Dendritic cell treated with granulocyte-macrophage colony-stimulating factor and Interleukin-4, amounts not matched to agents 40 ng/mL and 50 ng/mL, for 4 days (primary cell): ENCODE measurements around the gene RGPD3.
"Not testable (repeated sequence)": the region's sequence is repeated elsewhere in the genome, so short reads cannot be mapped to it uniquely, and the experiment has no call there.

Experiments
- H3K27ac Mint-ChIP-seq: one replicate; pipeline ENCODE4 v1.8.0; 2022; ENCODE audit warnings: mild to moderate bottlenecking, mixed read lengths
- H3K27me3 Mint-ChIP-seq: one replicate; pipeline ENCODE4 v1.8.0; 2022; ENCODE audit warnings: mild to moderate bottlenecking, mixed read lengths
- H3K36me3 Mint-ChIP-seq: one replicate; pipeline ENCODE4 v1.8.0; 2022; ENCODE audit warnings: low read depth, mixed read lengths
- H3K4me1 Mint-ChIP-seq: one replicate; pipeline ENCODE4 v1.8.0; 2022; ENCODE audit warnings: low read depth, mixed read lengths
- H3K4me3 Mint-ChIP-seq: one replicate; pipeline ENCODE4 v1.8.0; 2022; ENCODE audit warnings: mild to moderate bottlenecking, moderate library complexity, mixed read lengths
- H3K9me3 Mint-ChIP-seq: one replicate; pipeline ENCODE4 v1.8.0; 2022; ENCODE audit warnings: mixed read lengths
- intact Hi-C: fragments of 100-400 bp; cut with micrococcal nuclease; formaldehyde crosslinking; loops from one replicate; pipeline ENCODE4 v1.15.0; 2022

RGPD3 gene

DNA sequence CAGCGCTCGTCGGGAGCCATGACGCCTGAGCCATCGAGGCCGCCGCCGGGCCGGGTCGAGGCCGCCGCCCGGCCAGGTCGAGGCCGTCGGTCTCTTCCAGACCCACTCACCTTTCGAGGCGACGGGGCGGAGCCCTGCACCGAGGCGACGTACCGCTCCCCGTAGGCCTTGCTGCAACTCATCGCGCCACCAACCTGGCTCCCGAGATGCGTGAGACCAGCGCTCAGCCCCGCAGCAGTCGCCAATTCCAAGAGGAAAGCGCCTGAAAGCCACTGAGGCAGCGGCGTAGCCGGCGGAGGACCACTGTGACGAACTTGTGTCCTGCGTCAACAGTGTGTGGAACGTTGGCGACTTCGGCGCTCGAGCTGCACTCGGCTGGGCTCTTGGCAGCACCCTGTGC, at the start of gene RGPD3:
RGPD3 (minus strand) TSS at position 307 of the 400 bp plus-strand sequence; CDS start at position 182, 125 bp downstream.
- intact Hi-C loops, H3K4me3 Mint-ChIP-seq: not testable (repeated sequence)

DNA sequence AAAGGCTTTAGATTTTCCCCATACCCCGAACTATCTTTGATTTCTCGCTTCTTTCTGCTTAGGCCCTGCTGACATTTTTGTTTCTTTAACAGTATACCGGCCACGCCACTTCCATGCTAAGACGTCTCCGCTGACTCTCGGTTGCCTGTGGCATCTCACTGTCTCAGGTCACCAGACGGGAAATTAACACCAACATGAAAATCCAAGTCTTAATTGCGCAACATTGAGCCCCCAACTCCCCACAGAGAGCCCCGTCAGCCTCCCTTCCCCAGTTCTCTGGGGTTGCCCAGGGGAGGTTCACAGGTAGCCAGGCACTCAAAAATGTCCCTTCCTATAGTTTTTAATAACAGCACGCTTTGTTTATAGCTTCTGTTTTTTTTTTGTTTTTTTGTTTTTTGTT, 49.1 kb upstream of the RGPD3 start:
- Mint-ChIP-seq H3K36me3 (no peaks in the 10 kb centered on the region), H3K9me3 (no peaks in the 10 kb centered on the region), H3K4me3 (no peak overlapping the region), H3K27ac (no peak overlapping the region), H3K27me3 (peaks cover 2% of the 10 kb centered on the region), H3K4me1 (peaks cover 19% of the 10 kb centered on the region)
- intact Hi-C loops, result no loop called here

More for the DNA sequence above, at the start of gene RGPD3:
- peak within 1 kb of the TSS; percentile 7 for H3K27ac Mint-ChIP-seq
- not testable (repeated sequence) for H3K36me3 Mint-ChIP-seq, H3K27me3 Mint-ChIP-seq, H3K9me3 Mint-ChIP-seq, H3K4me1 Mint-ChIP-seq

DNA sequence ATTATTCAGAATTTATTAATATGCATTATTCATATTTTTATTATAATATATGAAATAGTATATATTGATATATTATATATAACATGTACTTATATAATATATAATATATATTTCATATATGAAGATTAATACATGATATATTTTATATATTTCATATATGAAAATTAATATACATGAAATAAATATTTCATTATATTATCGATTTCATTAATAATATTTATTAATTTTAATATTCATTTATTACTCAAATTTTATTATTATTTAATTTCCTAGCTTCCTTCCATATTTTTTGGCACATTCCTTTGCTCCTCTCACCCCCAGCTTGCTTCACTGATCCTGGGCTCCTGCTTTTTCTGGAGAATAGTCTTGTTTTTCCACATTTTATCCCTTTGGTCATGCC, 48.7 kb upstream of the RGPD3 start:
- intact Hi-C loops, result no loop called here
- no peak overlapping the region for H3K4me3 Mint-ChIP-seq
- H3K9me3 Mint-ChIP-seq, result no peaks in the 10 kb centered on the region
- peaks cover 23% of the 10 kb centered on the region for H3K4me1 Mint-ChIP-seq
- H3K27ac Mint-ChIP-seq, result no peak overlapping the region
- H3K27me3 Mint-ChIP-seq, result peaks cover 2% of the 10 kb centered on the region
- H3K36me3 Mint-ChIP-seq, result no peaks in the 10 kb centered on the region

DNA sequence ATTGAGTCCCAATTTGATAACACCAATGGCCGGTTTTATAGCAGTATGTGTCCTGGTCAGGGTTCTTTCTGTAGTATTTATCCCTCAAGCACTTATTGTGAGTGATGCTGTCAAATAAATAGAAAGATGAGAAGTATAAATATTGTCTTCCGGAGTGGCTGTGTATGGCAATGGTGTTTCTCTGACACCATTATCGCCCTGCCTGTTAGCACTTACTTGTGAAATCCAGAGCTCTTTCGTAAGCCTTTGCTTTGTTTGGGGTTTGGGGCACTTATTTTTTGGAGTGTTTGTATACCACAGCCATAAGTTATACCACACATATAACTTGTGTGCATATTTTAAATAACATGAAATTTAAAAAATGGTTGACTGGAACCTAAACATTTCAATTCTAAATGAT, 48.2 kb upstream of the RGPD3 start:
- Mint-ChIP-seq H3K4me3 (no peak overlapping the region), H3K36me3 (no peaks in the 10 kb centered on the region), H3K4me1 (peaks cover 26% of the 10 kb centered on the region), H3K27ac (no peak overlapping the region), H3K9me3 (no peaks in the 10 kb centered on the region), H3K27me3 (peaks cover 2% of the 10 kb centered on the region)
- intact Hi-C loops, result no loop called here

DNA sequence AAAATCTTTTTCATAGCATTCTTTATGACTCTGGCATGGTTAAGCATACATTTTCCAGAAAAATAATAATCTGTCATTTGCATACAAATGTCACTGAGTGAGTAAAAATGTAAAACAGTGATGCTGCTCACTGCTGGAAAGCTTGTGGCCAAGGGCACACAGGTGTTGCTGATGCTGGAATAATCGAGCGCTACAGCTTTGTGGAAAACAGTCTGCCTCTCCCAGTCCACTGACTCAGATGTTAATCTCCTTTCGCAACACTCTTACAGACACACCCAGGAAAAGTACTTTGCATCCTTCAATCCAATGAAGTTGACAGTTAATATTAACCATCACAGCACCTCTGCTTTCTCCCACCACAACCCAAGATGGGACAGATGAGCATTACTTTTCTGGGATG, 46.6 kb upstream of the RGPD3 start:
- H3K27me3 Mint-ChIP-seq, H3K36me3 Mint-ChIP-seq, H3K9me3 Mint-ChIP-seq, H3K4me3 Mint-ChIP-seq, intact Hi-C loops: not testable (repeated sequence)
- Mint-ChIP-seq H3K27ac (peak overlapping the region; percentile 43), H3K4me1 (peaks cover 26% of the 10 kb centered on the region)

DNA sequence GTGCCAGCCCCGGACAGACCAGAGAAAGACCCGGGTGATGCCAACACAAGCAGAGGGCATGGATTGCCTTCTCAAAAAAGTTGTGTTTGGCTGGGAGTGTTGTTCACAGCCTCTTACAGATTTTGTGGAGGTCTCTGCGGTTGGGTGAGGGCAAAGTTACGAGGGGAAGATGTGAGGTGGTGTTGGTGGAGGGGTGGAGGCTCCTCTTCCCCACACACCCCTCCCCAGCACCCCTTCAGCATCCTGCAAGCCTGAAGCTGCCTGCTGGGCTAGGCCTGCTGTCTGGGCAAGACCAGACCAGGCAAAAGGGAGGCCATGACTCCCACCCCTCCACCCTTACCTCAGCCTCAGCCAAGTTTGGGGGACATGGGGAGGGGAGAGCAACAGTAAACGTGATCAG, 45.2 kb upstream of the RGPD3 start:
- H3K9me3 Mint-ChIP-seq, intact Hi-C loops, H3K27ac Mint-ChIP-seq, H3K27me3 Mint-ChIP-seq, H3K4me3 Mint-ChIP-seq, H3K36me3 Mint-ChIP-seq: not testable (repeated sequence)
- peaks cover 26% of the 10 kb centered on the region for H3K4me1 Mint-ChIP-seq

DNA sequence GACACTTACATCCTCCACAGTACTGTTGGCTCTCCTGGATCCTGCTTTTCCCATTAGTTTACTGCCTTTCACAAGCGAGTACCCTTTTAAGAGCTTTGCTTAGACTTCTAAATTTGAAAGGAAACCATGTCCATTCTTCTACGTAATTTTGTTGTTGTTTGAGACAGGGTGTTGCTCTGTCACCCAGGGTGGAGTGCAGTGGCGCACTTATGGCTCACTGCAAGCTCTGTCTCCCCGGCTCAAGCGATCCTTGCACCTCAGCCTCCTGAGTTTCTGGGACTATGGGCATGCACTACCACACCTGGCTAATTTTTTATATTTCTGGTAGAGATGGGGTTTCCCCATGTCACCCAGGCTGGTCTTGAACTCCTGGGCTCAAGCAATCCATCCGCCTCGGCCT, 43.7 kb upstream of the RGPD3 start:
- H3K9me3 Mint-ChIP-seq, H3K27me3 Mint-ChIP-seq, H3K36me3 Mint-ChIP-seq, intact Hi-C loops: not testable (repeated sequence)
- Mint-ChIP-seq H3K27ac (peak overlapping the region; percentile 89), H3K4me1 (peaks cover 26% of the 10 kb centered on the region), H3K4me3 (peak overlapping the region; percentile 66)

DNA sequence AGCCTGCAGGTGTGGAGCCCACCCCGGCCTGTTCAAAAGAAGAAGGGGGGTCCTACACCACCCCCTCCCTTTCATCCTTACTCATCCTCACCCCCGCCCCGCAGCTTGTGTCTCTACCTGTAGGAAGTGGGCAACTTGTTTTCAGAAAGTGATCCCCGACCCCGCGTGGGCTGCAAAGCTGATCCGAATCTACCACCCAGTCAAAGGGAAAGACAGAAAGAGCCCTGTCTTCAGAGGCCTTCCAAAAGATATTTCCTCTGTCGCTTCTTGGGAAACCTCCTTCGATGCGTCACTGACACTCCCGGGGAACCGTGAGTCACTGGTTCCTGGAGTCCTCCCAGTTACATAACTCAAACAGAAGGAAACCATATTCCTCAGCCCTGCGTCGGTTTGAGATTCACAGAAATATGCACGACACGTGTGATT, 43.3 kb upstream of the RGPD3 start:
- H3K9me3 Mint-ChIP-seq, intact Hi-C loops, H3K27me3 Mint-ChIP-seq, H3K36me3 Mint-ChIP-seq: not testable (repeated sequence)
- H3K4me3 Mint-ChIP-seq, result peak overlapping the region; percentile 40
- peak overlapping the region; percentile 89 for H3K27ac Mint-ChIP-seq
- H3K4me1 Mint-ChIP-seq, result peaks cover 26% of the 10 kb centered on the region

DNA sequence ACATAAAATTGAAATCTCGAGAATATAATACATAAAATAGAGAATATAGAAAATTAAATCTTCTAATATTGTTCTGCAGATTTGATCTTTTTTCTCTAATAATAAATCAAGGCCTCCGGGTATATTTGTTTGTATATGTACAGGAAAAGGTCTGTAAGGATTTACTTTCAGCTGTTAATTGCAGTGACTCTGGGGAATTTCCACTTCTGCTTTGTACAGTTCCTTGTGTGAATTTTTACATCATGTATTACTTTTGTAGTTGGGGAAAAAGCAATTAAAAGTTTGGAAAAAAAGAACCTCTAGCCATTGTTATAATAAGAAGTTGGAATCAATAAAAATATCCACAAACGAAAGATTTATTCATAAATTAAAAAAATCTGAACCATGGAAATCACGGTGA, 42.6 kb upstream of the RGPD3 start:
- peak overlapping the region; percentile 89 for H3K27ac Mint-ChIP-seq
- intact Hi-C loops, result not testable (repeated sequence)

DNA sequence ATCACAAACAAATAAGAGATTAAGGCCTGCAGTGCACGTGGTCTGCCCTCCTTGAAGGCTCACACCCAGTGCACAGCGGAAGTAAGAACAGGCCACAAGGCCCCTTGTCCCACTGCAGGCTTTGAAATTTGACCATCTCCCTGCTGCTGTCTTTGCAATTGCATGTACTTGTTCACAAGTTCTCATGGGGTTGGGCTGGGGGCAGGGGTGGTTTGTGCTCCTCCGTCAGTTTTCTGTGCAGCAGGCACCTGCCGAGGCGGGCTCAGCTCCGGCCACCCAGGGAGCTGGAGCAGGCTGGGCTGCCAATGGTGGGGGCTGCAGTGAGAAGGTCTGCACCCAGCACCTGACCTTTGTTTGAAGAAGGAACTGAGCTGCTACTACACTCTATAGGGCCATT, 41.2 kb upstream of the RGPD3 start:
- intact Hi-C loops, H3K9me3 Mint-ChIP-seq: not testable (repeated sequence)

More for the DNA sequence above, 42.6 kb upstream of the RGPD3 start:
- not testable (repeated sequence) for H3K36me3 Mint-ChIP-seq, H3K27me3 Mint-ChIP-seq, H3K9me3 Mint-ChIP-seq
- peaks cover 23% of the 10 kb centered on the region for H3K4me1 Mint-ChIP-seq
- peak overlapping the region; percentile 37 for H3K4me3 Mint-ChIP-seq

DNA sequence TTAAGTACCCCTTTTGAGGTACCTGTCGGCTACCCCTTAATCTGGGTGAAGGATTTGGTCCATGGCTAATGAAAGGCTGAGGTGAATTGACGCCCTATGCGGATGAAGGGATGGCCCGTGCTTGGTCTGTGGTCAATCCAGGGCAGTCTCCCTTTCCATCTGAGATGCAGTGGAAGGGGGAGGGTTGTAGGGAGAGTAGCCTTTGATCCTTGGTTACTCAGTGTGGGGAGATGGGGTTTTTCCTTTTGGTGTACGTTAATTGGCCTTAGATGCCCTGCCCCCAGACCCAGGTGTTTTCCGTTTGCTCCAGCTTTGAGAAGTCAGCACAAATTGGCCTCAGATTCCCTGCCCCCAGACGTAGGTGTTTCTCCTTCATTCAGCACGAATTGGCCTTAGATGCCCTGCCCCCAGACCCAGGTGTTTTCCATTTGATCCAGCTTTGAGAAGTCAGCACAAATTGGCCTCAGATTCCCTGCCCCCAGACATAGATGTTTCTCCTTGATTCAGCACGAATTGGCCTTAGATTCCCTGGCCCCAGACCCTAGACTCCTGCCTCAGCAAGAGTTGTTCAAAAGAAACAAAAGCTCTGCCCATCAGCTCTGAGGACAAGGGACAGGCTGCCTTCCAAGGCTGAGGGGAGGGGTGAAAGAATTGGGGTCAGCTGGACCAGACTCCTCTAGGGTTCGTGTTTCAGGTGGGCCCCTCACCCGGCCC, 40.6 kb upstream of the RGPD3 start:
- intact Hi-C loops, result not testable (repeated sequence)

More for the DNA sequence above, 41.2 kb upstream of the RGPD3 start:
- H3K27ac Mint-ChIP-seq, H3K4me3 Mint-ChIP-seq, H3K27me3 Mint-ChIP-seq, H3K36me3 Mint-ChIP-seq: not testable (repeated sequence)
- peaks cover 12% of the 10 kb centered on the region for H3K4me1 Mint-ChIP-seq

DNA sequence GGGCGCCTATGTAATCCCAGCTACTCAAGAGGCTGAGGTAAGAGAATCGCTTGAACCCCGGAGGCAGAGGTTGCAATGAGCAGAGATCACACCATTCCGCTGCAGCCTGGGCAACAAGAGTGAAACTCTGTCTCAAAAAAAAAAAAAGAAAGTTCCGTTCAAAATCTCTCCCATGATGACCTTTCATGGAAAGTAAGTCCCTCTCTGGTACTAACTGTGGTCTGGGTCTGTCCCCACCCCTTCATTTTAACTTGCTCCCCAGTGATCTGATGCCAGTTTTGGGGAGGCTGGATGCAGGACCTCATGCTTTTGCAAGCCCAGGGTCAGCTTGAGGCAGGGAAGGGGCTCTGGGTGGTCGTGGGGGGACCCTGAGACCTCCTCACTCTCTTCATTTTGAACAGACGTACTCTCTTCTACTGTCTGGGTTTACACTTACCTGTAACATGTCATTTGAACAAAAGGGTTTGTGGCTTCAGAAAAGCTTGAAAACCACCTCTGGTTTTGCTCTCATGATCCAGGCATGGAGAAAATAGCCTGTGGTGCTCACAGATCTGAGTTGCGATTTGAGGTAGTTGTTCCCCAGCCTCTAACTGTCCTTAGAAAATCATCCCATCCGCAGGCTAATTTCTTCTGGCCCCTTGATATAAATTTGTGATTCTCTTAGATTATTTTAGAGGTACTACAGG, 37.9 kb upstream of the RGPD3 start:
- intact Hi-C loops, H3K27ac Mint-ChIP-seq, H3K9me3 Mint-ChIP-seq, H3K27me3 Mint-ChIP-seq, H3K4me1 Mint-ChIP-seq, H3K4me3 Mint-ChIP-seq, H3K36me3 Mint-ChIP-seq: not testable (repeated sequence)

More for the DNA sequence above, 40.6 kb upstream of the RGPD3 start:
- not testable (repeated sequence) for H3K9me3 Mint-ChIP-seq, H3K4me3 Mint-ChIP-seq, H3K27me3 Mint-ChIP-seq, H3K36me3 Mint-ChIP-seq, H3K27ac Mint-ChIP-seq
- peaks cover 12% of the 10 kb centered on the region for H3K4me1 Mint-ChIP-seq

DNA sequence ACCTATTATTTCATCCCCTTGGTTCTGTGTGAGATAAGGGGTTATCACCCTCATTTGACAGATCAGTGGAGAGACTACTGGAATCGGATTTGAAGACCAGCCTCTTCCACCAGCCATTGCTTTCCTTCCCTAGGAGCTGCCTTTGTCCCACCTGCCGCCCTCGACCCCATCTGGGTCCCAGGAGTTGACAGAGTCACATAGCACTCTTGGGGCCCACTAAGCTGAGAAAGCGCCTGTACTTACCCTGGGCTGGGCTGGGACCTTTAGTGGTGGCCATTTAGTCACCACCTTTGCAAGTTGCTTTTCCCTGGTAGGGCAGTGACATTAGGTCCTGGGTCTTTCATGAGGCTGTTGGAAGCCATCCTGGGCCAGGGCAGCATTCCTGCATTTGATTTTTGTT, 36.6 kb upstream of the RGPD3 start:
- intact Hi-C loops, H3K4me3 Mint-ChIP-seq, H3K4me1 Mint-ChIP-seq, H3K9me3 Mint-ChIP-seq, H3K27me3 Mint-ChIP-seq, H3K36me3 Mint-ChIP-seq: not testable (repeated sequence)
- peak overlapping the region; percentile 48 for H3K27ac Mint-ChIP-seq

DNA sequence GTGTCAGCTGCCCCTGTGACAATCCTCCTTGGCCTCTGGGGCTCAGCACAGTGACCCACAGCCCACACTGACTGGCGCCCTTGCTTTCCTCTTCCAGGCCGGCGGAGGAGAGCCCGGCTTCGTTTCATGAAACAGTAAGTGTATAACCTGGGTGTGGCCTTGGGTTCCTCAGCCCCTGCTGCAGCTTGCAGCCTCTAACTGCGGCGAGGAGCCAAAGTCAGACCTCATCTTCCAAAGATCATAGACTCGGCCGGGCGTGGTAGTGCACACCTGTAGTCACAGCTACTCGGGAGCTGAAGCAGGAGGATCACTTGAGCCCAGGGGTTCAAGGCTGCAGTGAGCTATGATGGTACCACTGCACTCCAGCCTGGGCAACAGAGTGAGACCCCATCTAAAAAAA, 36.0 kb upstream of the RGPD3 start:
- H3K27me3 Mint-ChIP-seq, H3K27ac Mint-ChIP-seq, H3K9me3 Mint-ChIP-seq, H3K4me1 Mint-ChIP-seq, H3K4me3 Mint-ChIP-seq, intact Hi-C loops, H3K36me3 Mint-ChIP-seq: not testable (repeated sequence)

DNA sequence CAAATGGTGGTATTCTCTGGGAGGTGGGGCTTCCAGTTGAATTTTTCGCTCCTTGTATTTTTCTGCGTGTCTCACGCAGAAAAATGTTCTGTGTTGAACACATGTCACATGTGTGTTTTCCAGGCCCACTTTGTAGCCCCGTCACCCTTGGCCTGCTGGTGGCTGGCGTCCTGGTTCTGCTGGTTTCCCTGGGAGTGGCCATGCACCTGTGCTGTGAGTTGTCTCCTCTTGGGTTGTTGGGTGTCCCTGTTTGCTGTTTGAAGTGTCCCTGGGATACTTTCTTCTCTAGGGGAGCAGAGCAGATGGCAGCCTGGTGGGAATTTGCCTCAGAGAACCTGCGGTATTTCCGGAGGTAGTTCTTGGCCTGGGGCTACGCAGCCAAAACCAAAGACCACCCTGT, 34.1 kb upstream of the RGPD3 start:
- H3K27me3 Mint-ChIP-seq, H3K4me3 Mint-ChIP-seq, H3K9me3 Mint-ChIP-seq, H3K27ac Mint-ChIP-seq, intact Hi-C loops, H3K4me1 Mint-ChIP-seq, H3K36me3 Mint-ChIP-seq: not testable (repeated sequence)
